ENCODE data around the gene IGFLR1. TPM values are rescaled to one million over a fixed set of nuclear protein-coding genes. Genes with fewer than 3 reads are reported as not detected.

IGFLR1 gene
- total RNA-seq, 4 donors from 2014 or later, result 2.0 to 14.1 (median 3.0) TPM

GRCh38 chr19:35703343-35703742 is 38.9 kb downstream of the IGFLR1 start:
- DNase-seq (no peak), ATAC-seq (no peak)
- Histone ChIP-seq H3K27ac (peak overlapping the region in 1 of 4 donors; percentile 82), H3K27me3 (no peaks in the 10 kb centered on the region), H3K36me3 (no peaks in the 10 kb centered on the region), H3K4me1 (no peaks in the 10 kb centered on the region), H3K4me3 (peak overlapping the region in 2 of 4 donors; percentile 76 to 88), H3K9me3 (no peaks in the 10 kb centered on the region)
- in situ Hi-C loops (cut with MboI; ENCODE audit: low sequenced_read_pairs in 4 of 4) (loop anchor here in 1 of 4 donors (25.0 kb wide), 1 partner anchor 166 kb away; the partner anchor contains the start of genes GAPDHS, SBSN and TMEM147), intact Hi-C loops (cut with DNase I; ENCODE audit: low total_unique reads) (loop anchor here (2.0 kb wide), 1 partner anchor 37 kb away; no protein-coding TSS in a partner anchor)
- TF ChIP-seq POLR2A (IDR thresholded peaks at IDR 0.05), result no peak
- TF ChIP-seq CTCF (IDR thresholded peaks at IDR 0.05 in 4 of 5, conservative IDR thresholded peaks at IDR 0.05 in 1 of 5), result no peak

GRCh38 chr19:35702223-35703012 is 39.8 kb downstream of the IGFLR1 start:
- in situ Hi-C loops (cut with MboI; ENCODE audit: low sequenced_read_pairs in 4 of 4) (loop anchor here in 1 of 4 donors (25.0 kb wide), 1 partner anchor 165 kb away; the partner anchor contains the start of genes GAPDHS, SBSN and TMEM147), intact Hi-C loops (cut with DNase I; ENCODE audit: low total_unique reads) (loop anchor here (1.0 to 2.0 kb wide), 2 partner anchors 15 to 38 kb away; no protein-coding TSS in a partner anchor)
- H3K4me1 ChIP-seq, result no peaks in the 10 kb centered on the region
- H3K27ac ChIP-seq, result peak overlapping the region; percentile 71 to 82 (median 79)
- DNase-seq, result peak; percentile 94 to 96
- no peaks in the 10 kb centered on the region for H3K9me3 ChIP-seq
- peak; percentile 100 for ATAC-seq
- H3K36me3 ChIP-seq, result no peaks in the 10 kb centered on the region
- peak overlapping the region; percentile 76 to 93 (median 84) for H3K4me3 ChIP-seq
- H3K27me3 ChIP-seq, result no peaks in the 10 kb centered on the region
- TF ChIP-seq CTCF (IDR thresholded peaks at IDR 0.05 in 4 of 5, conservative IDR thresholded peaks at IDR 0.05 in 1 of 5), result no peak
- TF ChIP-seq POLR2A (IDR thresholded peaks at IDR 0.05), result peak; percentile 34 to 45

- H3K9me3 ChIP-seq, result no peaks in the 10 kb centered on the region
- no peaks in the 10 kb centered on the region for H3K4me1 ChIP-seq
- TF ChIP-seq POLR2A (IDR thresholded peaks at IDR 0.05), result no peak
- no peak for TF ChIP-seq CTCF (IDR thresholded peaks at IDR 0.05 in 4 of 5, conservative IDR thresholded peaks at IDR 0.05 in 1 of 5)
- DNase-seq (no peak), ATAC-seq (no peak)
- intact Hi-C loops (cut with DNase I; ENCODE audit: low total_unique reads) (no loop called here), in situ Hi-C loops (cut with MboI; ENCODE audit: low sequenced_read_pairs in 4 of 4) (no loop called here)
- H3K4me3 ChIP-seq, result no peak overlapping the region
- H3K36me3 ChIP-seq, result no peaks in the 10 kb centered on the region
- H3K27ac ChIP-seq, result no peak overlapping the region
- no peaks in the 10 kb centered on the region for H3K27me3 ChIP-seq
Observed at GRCh38 chr19:35696835-35697234, 45.4 kb downstream of the IGFLR1 start.

- ATAC-seq, result no peak
- in situ Hi-C loops (cut with MboI; ENCODE audit: low sequenced_read_pairs in 4 of 4), result no loop called here
- Histone ChIP-seq H3K4me1 (no peaks in the 10 kb centered on the region), H3K27me3 (no peaks in the 10 kb centered on the region), H3K9me3 (no peaks in the 10 kb centered on the region), H3K27ac (no peak overlapping the region), H3K4me3 (no peak overlapping the region), H3K36me3 (no peaks in the 10 kb centered on the region)
- DNase-seq, result no peak
- intact Hi-C loops (cut with DNase I; ENCODE audit: low total_unique reads), result no loop called here
- no peak for TF ChIP-seq POLR2A (IDR thresholded peaks at IDR 0.05)
- TF ChIP-seq CTCF (IDR thresholded peaks at IDR 0.05 in 4 of 5, conservative IDR thresholded peaks at IDR 0.05 in 1 of 5), result no peak
Observed at GRCh38 chr19:35695895-35696422, 46.3 kb downstream of the IGFLR1 start.
